Sciatic nerve (tissue), 2 donors: ENCODE measurements around the gene UVSSA. TPM values are rescaled to one million over a fixed set of nuclear protein-coding genes. Genes with fewer than 3 reads are reported as not detected.

Source experiments
- ATAC-seq: fragments of 200-7000 bp; cut with Tn5 transposase; one replicate; pipeline ENCODE4 v1.9.1; 2020; ENCODE audit warnings: mild to moderate bottlenecking, moderate library complexity
- DNase-seq: peaks from one replicate; pipeline ENCODE4 v3.0.0-alpha.2; 2020; ENCODE audit warnings: low spot score
- intact Hi-C: fragments of 100-400 bp; cut with DNase I; formaldehyde crosslinking; loops from one replicate; pipeline ENCODE4 v1.14.2; 2022
- total RNA-seq: library from RNA; stranded (reverse); fragmentation: NEBNext Ultra II Directional; extraction: Animal tissue kit (Norgen Biotek cat#: 25700); gene quantifications from one replicate; pipeline ENCODE4 v1.2.1, GENCODE V29; 2021
- donor health status: DM: no; HTN: no; CAD: no.
- donor health status: DM: no; HTN: no; CAD: no.

UVSSA gene
- total RNA-seq, 1 donor from 2014 or later = 33.5 TPM

- DNase-seq (no peak), ATAC-seq (no peak)
- intact Hi-C loops = loop anchor here (5.0 to 10.0 kb wide), 2 partner anchors 223 to 270 kb away; no protein-coding TSS in a partner anchor
Measured at GRCh38 chr4:1357356-1358248, 10.6 kb downstream of the UVSSA start.

GRCh38 chr4:1358421-1359143, 11.6 kb downstream of the UVSSA start:
- DNase-seq = no peak
- intact Hi-C loops = loop anchor here (5.0 to 10.0 kb wide), 2 partner anchors 224 to 269 kb away; no protein-coding TSS in a partner anchor
- ATAC-seq = no peak

GRCh38 chr4:1359144-1359501, 12.1 kb downstream of the UVSSA start:
- ATAC-seq (no peak), DNase-seq (no peak)
- intact Hi-C loops = loop anchor here (5.0 to 10.0 kb wide), 2 partner anchors 224 to 268 kb away; no protein-coding TSS in a partner anchor

GRCh38 chr4:1359976-1360375, 13.0 kb downstream of the UVSSA start:
- intact Hi-C loops = loop anchor here (5.0 to 10.0 kb wide), 2 partner anchors 225 to 267 kb away; no protein-coding TSS in a partner anchor
- ATAC-seq (no peak), DNase-seq (no peak)

- intact Hi-C loops = no loop called here
- DNase-seq = no peak
- ATAC-seq = peak; percentile 80
Measured at GRCh38 chr4:1360423-1361283, 13.6 kb downstream of the UVSSA start.

GRCh38 chr4:1361431-1361830, 14.4 kb downstream of the UVSSA start:
- intact Hi-C loops = no loop called here
- no peak for ATAC-seq
- DNase-seq = no peak

GRCh38 chr4:1362046-1362445, 15.0 kb downstream of the UVSSA start:
- DNase-seq = no peak
- intact Hi-C loops = no loop called here
- no peak for ATAC-seq

- intact Hi-C loops = no loop called here
- ATAC-seq = no peak
- no peak for DNase-seq
Measured at GRCh38 chr4:1362521-1362920, 15.5 kb downstream of the UVSSA start.

- intact Hi-C loops = no loop called here
- no peak for DNase-seq
- ATAC-seq = no peak
Measured at GRCh38 chr4:1363513-1363912, 16.5 kb downstream of the UVSSA start.

- DNase-seq (no peak), ATAC-seq (no peak)
- intact Hi-C loops = no loop called here
Measured at GRCh38 chr4:1364217-1364616, 17.2 kb downstream of the UVSSA start.

GRCh38 chr4:1364748-1365147, 17.7 kb downstream of the UVSSA start:
- DNase-seq = no peak
- ATAC-seq = no peak
- intact Hi-C loops = loop anchor here (1.0 kb wide), 1 partner anchor 230 kb away; no protein-coding TSS in a partner anchor

- DNase-seq (no peak), ATAC-seq (no peak)
- intact Hi-C loops = loop anchor here (1.0 kb wide), 1 partner anchor 229 kb away; no protein-coding TSS in a partner anchor
Measured at GRCh38 chr4:1365271-1366178, 18.5 kb downstream of the UVSSA start.

- intact Hi-C loops = no loop called here
- no peak for DNase-seq
- no peak for ATAC-seq
Measured at GRCh38 chr4:1366371-1367229, 19.6 kb downstream of the UVSSA start.

- intact Hi-C loops = no loop called here
- ATAC-seq (no peak), DNase-seq (peak; percentile 51)
Measured at GRCh38 chr4:1367230-1367935, 20.4 kb downstream of the UVSSA start.

GRCh38 chr4:1367936-1368289, 20.9 kb downstream of the UVSSA start:
- ATAC-seq (no peak), DNase-seq (peak; percentile 41)
- intact Hi-C loops = no loop called here

- intact Hi-C loops = no loop called here
- DNase-seq = peak; percentile 44
- ATAC-seq = no peak
Measured at GRCh38 chr4:1368421-1369090, 21.5 kb downstream of the UVSSA start.
